ENCODE results near the gene GSKIP.

DNA sequence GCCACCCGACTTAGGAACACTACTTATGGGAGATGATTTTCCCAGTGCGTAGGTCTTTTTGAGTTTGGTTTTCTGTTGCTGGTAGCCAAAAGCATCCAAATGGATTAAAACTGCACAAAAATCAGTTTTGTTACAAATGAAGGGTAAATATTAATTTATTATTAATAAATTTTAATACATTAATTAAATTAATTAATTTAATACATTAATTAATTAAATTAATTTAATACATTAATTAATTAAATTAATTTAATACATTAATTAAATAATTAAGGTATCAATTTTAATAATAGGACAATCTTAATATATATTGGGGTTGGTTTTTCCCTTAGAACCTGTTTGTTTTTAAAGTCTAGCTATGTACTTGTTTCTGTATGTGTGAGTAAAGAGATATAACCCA, 52.2 kb downstream of the GSKIP start:
- TF ChIP-seq, protein P1, sequence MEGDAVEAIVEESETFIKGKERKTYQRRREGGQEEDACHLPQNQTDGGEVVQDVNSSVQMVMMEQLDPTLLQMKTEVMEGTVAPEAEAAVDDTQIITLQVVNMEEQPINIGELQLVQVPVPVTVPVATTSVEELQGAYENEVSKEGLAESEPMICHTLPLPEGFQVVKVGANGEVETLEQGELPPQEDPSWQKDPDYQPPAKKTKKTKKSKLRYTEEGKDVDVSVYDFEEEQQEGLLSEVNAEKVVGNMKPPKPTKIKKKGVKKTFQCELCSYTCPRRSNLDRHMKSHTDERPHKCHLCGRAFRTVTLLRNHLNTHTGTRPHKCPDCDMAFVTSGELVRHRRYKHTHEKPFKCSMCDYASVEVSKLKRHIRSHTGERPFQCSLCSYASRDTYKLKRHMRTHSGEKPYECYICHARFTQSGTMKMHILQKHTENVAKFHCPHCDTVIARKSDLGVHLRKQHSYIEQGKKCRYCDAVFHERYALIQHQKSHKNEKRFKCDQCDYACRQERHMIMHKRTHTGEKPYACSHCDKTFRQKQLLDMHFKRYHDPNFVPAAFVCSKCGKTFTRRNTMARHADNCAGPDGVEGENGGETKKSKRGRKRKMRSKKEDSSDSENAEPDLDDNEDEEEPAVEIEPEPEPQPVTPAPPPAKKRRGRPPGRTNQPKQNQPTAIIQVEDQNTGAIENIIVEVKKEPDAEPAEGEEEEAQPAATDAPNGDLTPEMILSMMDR (IDR thresholded peaks at IDR 0.05) = no peak
- TF ChIP-seq POLR2A (IDR thresholded peaks at IDR 0.05) = no peak

Measured in body of pancreas (tissue), 4 donors.